Right hindlimb (tissue), 1 donor: ENCODE data around the gene SPIB.
"Not testable (repeated sequence)": the region's sequence is repeated elsewhere in the genome, so short reads cannot be mapped to it uniquely, and the experiment has no call there.

ENCODE experiments used
- DNase-seq: peaks from one replicate; pipeline ENCODE4 v3.0.0-alpha.2; 2018

SPIB gene

GRCh38 chr19:50420127-50420526 lies 1.4 kb downstream of the SPIB start:
- DNase-seq: no peak

- DNase-seq: no peak
These were observed 2.1 kb downstream of the SPIB start for GRCh38 chr19:50420808-50421207.

- no peak for DNase-seq
These were observed 3.9 kb downstream of the SPIB start for GRCh38 chr19:50422397-50423278.

- DNase-seq: no peak
These were observed 4.8 kb downstream of the SPIB start for GRCh38 chr19:50423279-50424113.

- no peak for DNase-seq
These were observed 6.8 kb downstream of the SPIB start for GRCh38 chr19:50425581-50425980.

GRCh38 chr19:50427318-50427925 lies 8.7 kb downstream of the SPIB start:
- no peak for DNase-seq

- peak; percentile 92 for DNase-seq
These were observed 9.3 kb downstream of the SPIB start for GRCh38 chr19:50427997-50428425.

GRCh38 chr19:50428772-50429463 lies 10.2 kb downstream of the SPIB start:
- no peak for DNase-seq

GRCh38 chr19:50430888-50431342 lies 12.2 kb downstream of the SPIB start:
- no peak for DNase-seq

- DNase-seq: peak; percentile 92
These were observed 12.8 kb downstream of the SPIB start for GRCh38 chr19:50431343-50432220.

GRCh38 chr19:50432221-50433028 lies 13.7 kb downstream of the SPIB start, which contains the start of gene MYBPC2:
TSS of gene MYBPC2 (plus strand) at chr19:50432892. CDS start at chr19:50432954, 62 bp downstream.
- peak; percentile 77 for DNase-seq

- DNase-seq: no peak
These were observed 14.8 kb downstream of the SPIB start for GRCh38 chr19:50433201-50434180.

GRCh38 chr19:50434525-50434924 lies 15.8 kb downstream of the SPIB start:
- no peak for DNase-seq

GRCh38 chr19:50435221-50435620 lies 16.5 kb downstream of the SPIB start:
- DNase-seq: no peak

GRCh38 chr19:50435627-50436026 lies 16.9 kb downstream of the SPIB start:
- DNase-seq: no peak

- no peak for DNase-seq
These were observed 19.2 kb downstream of the SPIB start for GRCh38 chr19:50437862-50438449.

- not testable (repeated sequence) for DNase-seq
These were observed 20.4 kb downstream of the SPIB start for GRCh38 chr19:50439130-50439529.

GRCh38 chr19:50444059-50444458 lies 25.3 kb downstream of the SPIB start:
- DNase-seq: no peak

GRCh38 chr19:50447053-50447452 lies 28.3 kb downstream of the SPIB start:
- no peak for DNase-seq
